Vagina (tissue), 2 donors: ENCODE results near the gene FAM131C.

ENCODE experiments used
- CTCF ChIP-seq, 3 experiments: fragments of 450-650 bp in 2 of 3; fragments of 200-600 bp in 1 of 3; sonication (generic) in 1 of 3; IDR thresholded peaks; one replicate each; pipeline ENCODE4 v1.5.1; 2017 to 2019; ENCODE audit warnings: antibody characterized with exemption in 3 of 3, mild to moderate bottlenecking in 2 of 3, moderate library complexity in 2 of 3
- POLR2A ChIP-seq, 2 donors: fragments of 450-650 bp; IDR thresholded peaks; one replicate each; pipeline ENCODE4 v1.6.1; 2017; ENCODE audit warnings: antibody characterized with exemption in 2 of 2, mild to moderate bottlenecking in 2 of 2, moderate library complexity in 2 of 2

DNA sequence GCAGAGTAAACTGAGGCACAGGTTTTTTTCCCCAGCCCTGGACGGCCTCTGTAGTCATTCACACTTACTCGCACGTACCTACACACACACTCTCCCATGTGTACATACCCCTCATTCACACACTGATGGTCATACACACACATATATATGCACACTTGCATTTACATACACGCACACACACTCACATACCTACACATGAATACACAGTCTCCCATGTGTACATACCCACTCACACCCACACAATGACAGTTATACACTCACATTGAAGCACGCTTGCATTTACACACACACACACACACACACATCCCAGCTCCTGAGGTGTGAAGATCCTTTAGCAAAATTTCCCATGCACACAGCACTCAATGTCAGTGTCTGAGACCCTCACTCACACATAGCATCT is 766 bp upstream of the FAM131C start:
- TF ChIP-seq CTCF (IDR thresholded peaks at IDR 0.05), result no peak
- TF ChIP-seq POLR2A (IDR thresholded peaks at IDR 0.05), result no peak
